CD8-positive, alpha-beta memory T cell (primary cell): ENCODE data around the gene ZNF585A. TPM values are rescaled to one million over a fixed set of nuclear protein-coding genes. Genes with fewer than 3 reads are reported as not detected.

ENCODE experiments used
- polyA plus RNA-seq: library from polyadenylated mRNA; unstranded; fragments of 300-500 nt; fragmentation: Illumina TruSeq; gene quantifications from one replicate; pipeline ENCODE4 v1.2.3, GENCODE V29; 2021
- total RNA-seq, 2 experiments: library from RNA; stranded (reverse); gene quantifications; one replicate each; pipeline ENCODE4 v1.2.3, GENCODE V29; 2021

The ZNF585A gene
- total and polyA plus RNA-seq, 3 experiments from 2014 or later = 9.5 to 52.7 (median 10.9) TPM

Other genes with a start within 250 kb of the ZNF585A start
- gene ZNF420, start 94.3 kb downstream of the ZNF585A start, total RNA-seq = 10 to 100 TPM; 15.6 to 19.2 TPM
- 24.7 TPM for gene ZNF420, start 94.3 kb downstream of the ZNF585A start, polyA plus RNA-seq
- 10 to 100 TPM; 12.9 to 14.6 TPM for gene ZNF585B, start 37.8 kb upstream of the ZNF585A start, total RNA-seq
- gene ZNF585B, start 37.8 kb upstream of the ZNF585A start, polyA plus RNA-seq = 10.7 TPM
- 1 to 10 TPM; 9.6 to 9.7 TPM for gene ZNF383, start 45.5 kb upstream of the ZNF585A start, total RNA-seq
- 11.9 TPM for gene ZNF383, start 45.5 kb upstream of the ZNF585A start, polyA plus RNA-seq
- 1 to 10 TPM; 5.2 to 5.6 TPM for gene ZNF527, start 198.4 kb upstream of the ZNF585A start, total RNA-seq
- 8.7 TPM for gene ZNF527, start 198.4 kb upstream of the ZNF585A start, polyA plus RNA-seq